HUES6 (cell line): Measurements from ENCODE around the gene RDH8.

Experiments
- H3K27ac ChIP-seq: 2 replicates; pipeline ENCODE4 v1.7.0; 2013; ENCODE audit warnings: low read depth, mild to moderate bottlenecking, low read length, inconsistent platforms
- H3K27me3 ChIP-seq: 2 replicates; pipeline ENCODE4 v1.6.1; 2013; ENCODE audit warnings: low read length; ENCODE audit not compliant: control insufficient read depth, insufficient read depth
- H3K36me3 ChIP-seq: 2 replicates; pipeline ENCODE4 v1.6.1; 2013; ENCODE audit warnings: low read length; ENCODE audit not compliant: control insufficient read depth, insufficient read depth
- H3K4me1 ChIP-seq: 2 replicates; pipeline ENCODE4 v1.6.1; 2013; ENCODE audit warnings: low read length; ENCODE audit not compliant: control insufficient read depth, insufficient read depth
- H3K4me3 ChIP-seq: 2 replicates; pipeline ENCODE4 v1.5.1; 2013; ENCODE audit warnings: low read depth, low read length
- H3K9ac ChIP-seq: one replicate; pipeline ENCODE4 v1.6.1; 2013; ENCODE audit warnings: mild to moderate bottlenecking, low read length
- H3K9me3 ChIP-seq: 2 replicates; pipeline ENCODE4 v1.6.1; 2013; ENCODE audit warnings: low read depth, low read length; ENCODE audit not compliant: control insufficient read depth, insufficient read depth

The RDH8 gene

GRCh38 chr19:10037367-10037766 is 24.1 kb downstream of the RDH8 start:
- Histone ChIP-seq H3K9ac (no peak overlapping the region), H3K27ac (no peak overlapping the region), H3K4me1 (no peaks in the 10 kb centered on the region), H3K4me3 (no peak overlapping the region), H3K9me3 (peaks cover 18% of the 10 kb centered on the region; the same call in 1 of the 2 replicates), H3K27me3 (peaks cover 67% of the 10 kb centered on the region), H3K36me3 (no peaks in the 10 kb centered on the region)

GRCh38 chr19:10037809-10038208 is 24.5 kb downstream of the RDH8 start:
- Histone ChIP-seq H3K4me3 (no peak overlapping the region), H3K4me1 (no peaks in the 10 kb centered on the region), H3K9ac (no peak overlapping the region), H3K36me3 (no peaks in the 10 kb centered on the region), H3K27me3 (peaks cover 68% of the 10 kb centered on the region), H3K27ac (no peak overlapping the region), H3K9me3 (peaks cover 22% of the 10 kb centered on the region; the same call in 1 of the 2 replicates)

- Histone ChIP-seq H3K4me3 (no peak overlapping the region), H3K36me3 (no peaks in the 10 kb centered on the region), H3K9me3 (peaks cover 44% of the 10 kb centered on the region; the same call in 1 of the 2 replicates), H3K27me3 (peaks cover 54% of the 10 kb centered on the region), H3K27ac (no peak overlapping the region), H3K9ac (no peak overlapping the region), H3K4me1 (no peaks in the 10 kb centered on the region)
Observed at GRCh38 chr19:10043286-10043927, 30.1 kb downstream of the RDH8 start.

DNA sequence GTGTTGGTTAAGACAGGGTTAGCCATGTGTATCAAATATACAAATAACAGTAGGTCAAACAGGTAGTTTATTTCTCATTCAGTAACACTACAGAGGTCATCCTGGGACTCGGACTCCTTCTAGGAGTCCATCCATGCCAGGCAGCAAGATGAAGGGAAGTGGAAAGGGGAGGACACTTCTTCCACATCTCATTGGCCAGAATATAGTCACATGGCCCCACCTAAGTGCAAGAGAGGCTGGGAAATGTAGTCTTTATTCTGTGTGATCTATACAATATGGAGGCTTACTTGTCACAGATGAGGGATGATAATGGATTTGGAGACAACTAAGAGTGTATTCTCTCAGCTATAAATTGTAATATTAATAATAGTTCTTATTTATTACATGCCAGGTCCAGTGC is 31.1 kb downstream of the RDH8 start:
- peaks cover 44% of the 10 kb centered on the region for H3K27me3 ChIP-seq
- H3K36me3 ChIP-seq, result no peaks in the 10 kb centered on the region
- no peak overlapping the region for H3K4me3 ChIP-seq
- peaks cover 44% of the 10 kb centered on the region; the same call in 1 of the 2 replicates for H3K9me3 ChIP-seq
- H3K9ac ChIP-seq, result no peak overlapping the region
- no peak overlapping the region for H3K27ac ChIP-seq
- no peaks in the 10 kb centered on the region for H3K4me1 ChIP-seq

GRCh38 chr19:10045371-10045770 is 32.1 kb downstream of the RDH8 start:
- H3K4me1 ChIP-seq, result no peaks in the 10 kb centered on the region
- H3K9ac ChIP-seq, result no peak overlapping the region
- H3K27ac ChIP-seq, result no peak overlapping the region
- H3K9me3 ChIP-seq, result peaks cover 44% of the 10 kb centered on the region; the same call in 1 of the 2 replicates
- no peaks in the 10 kb centered on the region for H3K36me3 ChIP-seq
- peaks cover 48% of the 10 kb centered on the region for H3K27me3 ChIP-seq
- no peak overlapping the region for H3K4me3 ChIP-seq

DNA sequence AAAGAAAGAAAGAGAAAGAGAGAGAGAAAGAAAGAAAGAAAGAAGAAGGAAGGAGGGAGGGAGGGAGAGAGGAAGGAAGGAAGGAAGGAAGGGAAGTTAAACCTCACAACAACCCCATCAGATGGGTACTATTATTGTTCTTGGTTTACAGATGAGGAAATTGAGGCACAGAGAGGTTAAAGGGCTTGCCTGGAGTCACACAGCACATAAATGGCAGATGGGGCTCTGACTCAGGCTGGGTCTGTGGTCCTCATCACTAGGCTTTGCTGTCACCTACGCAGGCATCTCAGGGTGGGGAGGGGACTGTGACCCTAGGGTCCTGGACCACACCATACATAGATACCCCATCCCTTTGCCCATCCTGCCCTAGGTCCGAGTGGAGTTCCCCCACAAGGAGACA is 36.3 kb downstream of the RDH8 start:
- no peak overlapping the region for H3K27ac ChIP-seq
- no peak overlapping the region for H3K9ac ChIP-seq
- no peaks in the 10 kb centered on the region for H3K4me1 ChIP-seq
- peaks cover 38% of the 10 kb centered on the region for H3K27me3 ChIP-seq
- peaks cover 6% of the 10 kb centered on the region; the same call in 1 of the 2 replicates for H3K9me3 ChIP-seq
- H3K4me3 ChIP-seq, result no peak overlapping the region
- H3K36me3 ChIP-seq, result no peaks in the 10 kb centered on the region

DNA sequence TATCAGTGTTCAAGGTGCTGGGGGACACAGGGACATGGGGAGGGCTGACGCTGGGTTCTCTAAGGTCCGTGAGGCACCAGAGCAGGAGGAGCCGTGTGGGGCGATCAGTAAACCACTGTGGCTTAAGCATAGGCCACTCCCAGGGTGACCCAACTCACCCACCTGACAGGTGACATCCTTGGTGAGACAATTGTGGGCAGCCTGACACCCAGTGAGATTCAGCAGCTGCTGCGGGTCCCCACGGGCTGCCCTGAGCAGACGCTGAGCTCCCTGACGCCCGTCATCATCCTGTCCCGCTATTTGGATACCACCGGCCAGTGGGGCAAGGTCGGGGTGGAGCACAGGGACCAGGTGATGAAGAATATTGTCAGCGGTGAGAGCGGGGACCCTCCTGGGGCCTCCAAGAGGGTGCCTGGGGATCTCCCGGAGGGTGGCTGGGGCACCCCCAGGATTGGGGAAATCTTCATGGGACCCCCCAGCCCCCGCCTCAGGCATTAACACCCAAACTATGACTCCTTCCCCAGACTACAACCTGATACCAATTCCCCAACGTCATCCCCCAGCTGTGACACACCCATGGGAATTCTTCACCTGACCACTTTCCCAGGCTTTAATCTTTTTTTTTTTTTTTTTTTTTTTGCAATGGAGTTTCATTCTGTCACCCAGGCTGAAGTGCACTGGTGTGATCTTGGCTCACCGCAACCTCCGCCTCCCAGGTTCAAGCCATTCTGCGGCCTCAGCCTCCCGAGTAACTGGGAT is 39.5 kb downstream of the RDH8 start:
- no peak overlapping the region for H3K4me3 ChIP-seq
- peaks cover 38% of the 10 kb centered on the region; the same call in 1 of the 2 replicates for H3K27me3 ChIP-seq
- no peak overlapping the region for H3K9ac ChIP-seq

DNA sequence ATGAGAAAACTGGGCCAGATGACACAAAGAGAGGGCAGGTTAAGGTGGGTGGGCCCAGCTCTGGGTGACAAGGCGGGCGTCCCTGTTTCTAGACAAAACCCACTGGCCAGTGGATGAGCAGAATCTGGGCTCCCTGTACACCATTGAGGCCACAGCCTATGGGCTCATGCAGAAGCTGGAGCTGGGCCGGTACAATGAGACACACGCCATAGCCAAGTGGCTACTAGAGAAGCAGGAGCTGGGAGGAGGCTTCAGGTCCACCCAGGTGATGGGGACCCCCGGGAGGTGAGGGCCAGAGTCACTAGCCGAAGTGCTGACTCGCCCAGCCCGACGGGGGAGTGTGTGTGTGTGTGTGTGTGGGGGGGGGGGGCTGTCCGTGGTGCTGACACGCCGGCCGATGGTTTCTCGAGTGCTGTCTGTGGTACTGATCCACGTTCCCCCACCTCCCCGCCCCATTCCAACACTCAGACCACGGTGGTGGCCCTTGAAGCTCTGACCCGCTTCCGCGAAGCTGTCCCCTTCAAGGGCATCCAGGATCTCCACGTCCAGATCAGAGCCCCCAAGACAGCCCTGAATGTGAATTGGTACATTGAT is 48.5 kb downstream of the RDH8 start:
- H3K27ac ChIP-seq, result no peak overlapping the region
- H3K9me3 ChIP-seq, result no peaks in the 10 kb centered on the region
- no peak overlapping the region for H3K9ac ChIP-seq
- peaks cover 34% of the 10 kb centered on the region; the same call in 1 of the 2 replicates for H3K27me3 ChIP-seq
- H3K36me3 ChIP-seq, result no peaks in the 10 kb centered on the region
- H3K4me1 ChIP-seq, result no peaks in the 10 kb centered on the region
- H3K4me3 ChIP-seq, result no peak overlapping the region

More for the DNA sequence above, 39.5 kb downstream of the RDH8 start:
- H3K36me3 ChIP-seq, result no peaks in the 10 kb centered on the region
- no peaks in the 10 kb centered on the region for H3K4me1 ChIP-seq
- H3K27ac ChIP-seq, result no peak overlapping the region
- no peaks in the 10 kb centered on the region for H3K9me3 ChIP-seq

DNA sequence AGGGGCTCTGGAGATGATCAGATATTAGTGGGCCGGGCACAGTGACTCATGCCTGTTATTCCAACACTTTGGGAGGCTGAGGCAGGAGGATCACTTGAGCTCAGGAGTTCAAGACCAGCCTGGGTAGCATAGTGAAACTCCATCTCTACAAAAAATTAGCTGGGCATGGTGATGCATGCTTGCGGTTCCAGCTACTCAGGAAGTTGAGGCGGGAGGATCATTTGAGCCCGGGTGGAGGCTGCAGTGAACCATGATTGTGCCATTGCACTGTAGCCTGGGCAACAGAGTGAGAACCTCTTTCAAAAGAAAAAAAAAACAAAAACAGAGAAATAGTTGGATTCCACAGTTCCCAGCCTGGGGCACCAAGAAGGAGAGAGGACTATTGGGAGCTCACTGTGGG is 54.9 kb downstream of the RDH8 start:
- H3K27ac ChIP-seq, result no peak overlapping the region
- H3K4me3 ChIP-seq, result no peak overlapping the region
- no peaks in the 10 kb centered on the region for H3K36me3 ChIP-seq
- no peak overlapping the region for H3K9ac ChIP-seq
- H3K9me3 ChIP-seq, result peaks cover 2% of the 10 kb centered on the region; the same call in 1 of the 2 replicates
- H3K4me1 ChIP-seq, result no peaks in the 10 kb centered on the region
- peaks cover 27% of the 10 kb centered on the region; the same call in 1 of the 2 replicates for H3K27me3 ChIP-seq

- Histone ChIP-seq H3K4me1 (no peaks in the 10 kb centered on the region), H3K36me3 (no peaks in the 10 kb centered on the region), H3K9ac (no peak overlapping the region), H3K9me3 (peaks cover 8% of the 10 kb centered on the region), H3K4me3 (no peak overlapping the region), H3K27me3 (peaks cover 25% of the 10 kb centered on the region; the same call in 1 of the 2 replicates), H3K27ac (no peak overlapping the region)
Observed at GRCh38 chr19:10069046-10069445, 55.8 kb downstream of the RDH8 start.
